Measurements from ENCODE around the gene NDUFB8.
"Not testable (repeated sequence)": the region's sequence is repeated elsewhere in the genome, so short reads cannot be mapped to it uniquely, and the experiment has no call there.

Gene NDUFB8

GRCh38 chr10:100529475-100530298 lies at the start of gene NDUFB8:
TSS of gene NDUFB8 (minus strand) at chr10:100529871. CDS start at chr10:100529851, 20 bp downstream.
- peak; percentile 78 for DNase-seq (ENCODE audit: low spot score)

- DNase-seq (ENCODE audit: low spot score) = no peak
Measured at GRCh38 chr10:100576282-100576635, 46.6 kb upstream of the NDUFB8 start.

- no peak for DNase-seq (ENCODE audit: low spot score)
Measured at GRCh38 chr10:100575585-100576281, 46.1 kb upstream of the NDUFB8 start.

GRCh38 chr10:100575146-100575545 lies 45.5 kb upstream of the NDUFB8 start:
- not testable (repeated sequence) for DNase-seq (ENCODE audit: low spot score)

- no peak for DNase-seq (ENCODE audit: low spot score)
Measured at GRCh38 chr10:100571084-100571856, 41.6 kb upstream of the NDUFB8 start.

GRCh38 chr10:100570506-100570905 lies 40.8 kb upstream of the NDUFB8 start:
- DNase-seq (ENCODE audit: low spot score) = no peak

GRCh38 chr10:100569687-100570481 lies 40.2 kb upstream of the NDUFB8 start:
- no peak for DNase-seq (ENCODE audit: low spot score)

- DNase-seq (ENCODE audit: low spot score) = no peak
Measured at GRCh38 chr10:100568912-100569311, 39.2 kb upstream of the NDUFB8 start.

- no peak for DNase-seq (ENCODE audit: low spot score)
Measured at GRCh38 chr10:100567826-100568225, 38.2 kb upstream of the NDUFB8 start.

GRCh38 chr10:100567249-100567648 lies 37.6 kb upstream of the NDUFB8 start:
- no peak for DNase-seq (ENCODE audit: low spot score)

GRCh38 chr10:100566561-100566960 lies 36.9 kb upstream of the NDUFB8 start:
- DNase-seq (ENCODE audit: low spot score) = no peak

- no peak for DNase-seq (ENCODE audit: low spot score)
Measured at GRCh38 chr10:100565206-100565985, 35.7 kb upstream of the NDUFB8 start.

- peak; percentile 86 for DNase-seq (ENCODE audit: low spot score)
Measured at GRCh38 chr10:100562008-100562672, 32.5 kb upstream of the NDUFB8 start.

GRCh38 chr10:100561005-100561404 lies 31.3 kb upstream of the NDUFB8 start:
- DNase-seq (ENCODE audit: low spot score) = no peak

GRCh38 chr10:100560248-100560647 lies 30.6 kb upstream of the NDUFB8 start:
- no peak for DNase-seq (ENCODE audit: low spot score)

- no peak for DNase-seq (ENCODE audit: low spot score)
Measured at GRCh38 chr10:100554902-100555301, 25.2 kb upstream of the NDUFB8 start.

- DNase-seq (ENCODE audit: low spot score) = peak; percentile 34
Measured at GRCh38 chr10:100553929-100554328, 24.3 kb upstream of the NDUFB8 start.

- no peak for DNase-seq (ENCODE audit: low spot score)
Measured at GRCh38 chr10:100551738-100552137, 22.1 kb upstream of the NDUFB8 start.

- DNase-seq (ENCODE audit: low spot score) = no peak
Measured at GRCh38 chr10:100551196-100551595, 21.5 kb upstream of the NDUFB8 start.

GRCh38 chr10:100544950-100545349 lies 15.3 kb upstream of the NDUFB8 start:
- DNase-seq (ENCODE audit: low spot score) = no peak

Data from germinal center (tissue), 1 donor.